WTC11 (cell line): ENCODE data around the gene CRTC3.

ENCODE experiments used
- CBFB ChIP-seq: sonication (generic); formaldehyde crosslinking; IDR thresholded peaks from 2 replicates; pipeline ENCODE4 v1.8.1; 2022; ENCODE audit warnings: mild to moderate bottlenecking, low read depth, missing genetic modification reagents
- CTCF ChIP-seq: fragments of 200-600 bp; IDR thresholded peaks from 2 replicates; pipeline ENCODE4 v1.8.0; 2022; ENCODE audit warnings: antibody characterized with exemption
- GRHL2 ChIP-seq: fragments of 250-450 bp; sonication (Bioruptor Pico); IDR thresholded peaks from 2 replicates; pipeline ENCODE4 v1.8.0; 2022; ENCODE audit warnings: mild to moderate bottlenecking, moderate library complexity; ENCODE audit not compliant: insufficient replicate concordance, severe bottlenecking
- MXD4 ChIP-seq: fragments of 250-450 bp; sonication (Bioruptor Pico); IDR thresholded peaks from 2 replicates; pipeline ENCODE4 v1.8.0; 2021; ENCODE audit warnings: mild to moderate bottlenecking, moderate library complexity, borderline replicate concordance
- ZNF512 ChIP-seq: sonication (generic); formaldehyde crosslinking; IDR thresholded peaks from 2 replicates; pipeline ENCODE4 v1.8.1; 2022; ENCODE audit warnings: missing genetic modification reagents, borderline replicate concordance

DNA sequence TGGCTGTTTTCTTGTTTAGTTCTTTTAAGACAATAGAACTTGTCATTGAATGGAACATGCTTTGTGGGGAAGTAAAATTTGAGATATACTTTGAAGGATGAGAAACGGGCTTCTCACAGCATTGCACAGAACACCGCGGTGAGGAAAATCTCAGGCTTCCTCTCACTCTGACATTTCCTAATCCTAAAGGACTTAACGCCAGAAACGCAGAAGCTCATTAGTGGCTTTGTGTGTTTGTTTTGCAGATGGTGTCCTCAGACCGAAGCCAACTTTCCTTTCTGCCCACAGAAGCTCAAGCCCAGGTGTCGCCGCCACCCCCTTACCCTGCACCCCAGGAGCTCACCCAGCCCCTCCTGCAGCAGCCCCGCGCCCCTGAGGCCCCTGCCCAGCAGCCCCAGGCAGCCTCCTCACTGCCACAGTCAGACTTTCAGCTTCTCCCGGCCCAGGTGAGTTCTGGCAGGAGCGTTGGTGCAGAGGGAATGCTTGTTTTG is 108.5 kb downstream of the CRTC3 start:
- TF ChIP-seq CBFB: no peak
- no peak for TF ChIP-seq CTCF
- no peak for TF ChIP-seq ZNF512
- no peak for TF ChIP-seq GRHL2 (CRISPR knock-in tag)
- no peak for TF ChIP-seq MXD4 (CRISPR knock-in tag)
